ENCODE results near the gene C1QBP. TPM values are rescaled to one million over a fixed set of nuclear protein-coding genes. Genes with fewer than 3 reads are reported as not detected.

Gene C1QBP
- total and polyA plus RNA-seq, 2 of the 4 experiments (the other 2 are of a cell fraction), result 172 to 173 TPM

DNA sequence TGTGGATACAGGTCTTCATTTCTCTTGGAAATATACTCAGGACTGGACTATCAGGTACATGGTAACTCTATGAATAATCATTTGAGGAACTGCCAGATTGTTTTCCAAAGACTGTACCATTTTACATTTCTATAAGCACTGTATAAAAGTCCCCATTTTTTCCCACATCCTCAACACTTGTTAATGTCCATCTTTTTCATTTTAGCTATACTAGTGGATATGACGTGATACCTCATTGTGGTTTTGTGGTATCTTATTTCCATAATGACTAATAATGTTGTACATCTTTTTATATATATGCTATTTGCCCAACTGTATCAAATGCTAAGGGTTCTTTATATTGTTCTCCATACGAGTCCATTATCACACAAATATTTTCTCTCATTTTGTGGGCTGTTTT is 42.3 kb downstream of the C1QBP start:
- no peak overlapping the region for H2BK120ac ChIP-seq (ENCODE audit: low read depth, low read length)
- no peak overlapping the region for H3K27ac ChIP-seq (ENCODE audit: insufficient read depth, low read length)
- DNase-seq (no peak), ATAC-seq (ENCODE audit: low read depth) (no peak)
- H3K4me3 ChIP-seq (ENCODE audit: insufficient read depth, low read depth, low read length), result no peak overlapping the region
- no peaks in the 10 kb centered on the region for H3K9me1 ChIP-seq (ENCODE audit: insufficient read depth, low read length)
- in situ Hi-C loops (cut with MboI; ENCODE audit: low sequenced_read_pairs), result no loop called here
- BruUV-seq (replicated peaks), result no TSS peak
- ChIA-PET CTCF (no interaction called here), POLR2A (ENCODE audit: unreplicated experiment) (no interaction called here)
- H2AK9ac ChIP-seq (replicated peaks; ENCODE audit: low read depth, low read length, poor library complexity), result no peak overlapping the region
- H3K4me1 ChIP-seq (ENCODE audit: control insufficient read depth, insufficient read depth, low read length), result no peaks in the 10 kb centered on the region
- H3K4me2 ChIP-seq (ENCODE audit: low read depth, low read length), result no peak overlapping the region
- H2BK15ac ChIP-seq (ENCODE audit: low read depth, low read length), result no peak overlapping the region
- H3K14ac ChIP-seq (replicated peaks; ENCODE audit: low read depth, low read length), result no peak overlapping the region
- WGBS, 2 experiments (ENCODE audit: extremely low coverage in 2 of 2, insufficient read length in 1 of 2), result no CpG with 5 or more reads among the region's 2 CpGs
- H3K9me3 ChIP-seq (ENCODE audit: control insufficient read depth, insufficient read depth, low read length), result no peaks in the 10 kb centered on the region
- peaks cover 40% of the 10 kb centered on the region for H3K36me3 ChIP-seq (ENCODE audit: control insufficient read depth, insufficient read depth, low read length)
- no peak overlapping the region for H3K4ac ChIP-seq (ENCODE audit: low read depth, low read length)
- no peaks in the 10 kb centered on the region for H3K27me3 ChIP-seq (ENCODE audit: control insufficient read depth, insufficient read depth, low read length)
- no peak overlapping the region for H4K5ac ChIP-seq (ENCODE audit: low read depth, low read length)
- dilution Hi-C loops (cut with HindIII; ENCODE audit: low sequenced_read_pairs, unreplicated experiment), result no loop called here
- H3K9ac ChIP-seq (ENCODE audit: low read depth, low read length), result no peak overlapping the region
- no peak overlapping the region for H3K56ac ChIP-seq (ENCODE audit: extremely low read depth, insufficient read depth, low read length)
- no peak overlapping the region for H4K91ac ChIP-seq (ENCODE audit: insufficient read depth, low read depth, low read length)
- no peaks in the 10 kb centered on the region for H4K20me1 ChIP-seq (ENCODE audit: insufficient read depth, low read length)
- no peak overlapping the region for H2BK5ac ChIP-seq (ENCODE audit: low read depth, low read length, poor library complexity, severe bottlenecking)
- no peak overlapping the region for H2AK5ac ChIP-seq (ENCODE audit: low read depth, low read length)
- H2BK20ac ChIP-seq (ENCODE audit: low read depth, low read length), result no peak overlapping the region
- intact Hi-C loops (cut with micrococcal nuclease), result no loop called here
- no peak overlapping the region for H2AFZ ChIP-seq (replicated peaks; ENCODE audit: low read length, poor library complexity)
- TF ChIP-seq CEBPB (IDR thresholded peaks at IDR 0.05; ENCODE audit: low read depth, low read length) (no peak), FOS (IDR thresholded peaks at IDR 0.05; ENCODE audit: low read depth, low read length) (no peak), RAD21 (IDR thresholded peaks at IDR 0.05; ENCODE audit: low read length) (no peak), SMC3 (IDR thresholded peaks at IDR 0.05; ENCODE audit: low read depth, low read length) (no peak)
- TF ChIP-seq, protein P1, sequence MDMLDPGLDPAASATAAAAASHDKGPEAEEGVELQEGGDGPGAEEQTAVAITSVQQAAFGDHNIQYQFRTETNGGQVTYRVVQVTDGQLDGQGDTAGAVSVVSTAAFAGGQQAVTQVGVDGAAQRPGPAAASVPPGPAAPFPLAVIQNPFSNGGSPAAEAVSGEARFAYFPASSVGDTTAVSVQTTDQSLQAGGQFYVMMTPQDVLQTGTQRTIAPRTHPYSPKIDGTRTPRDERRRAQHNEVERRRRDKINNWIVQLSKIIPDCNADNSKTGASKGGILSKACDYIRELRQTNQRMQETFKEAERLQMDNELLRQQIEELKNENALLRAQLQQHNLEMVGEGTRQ (IDR thresholded peaks at IDR 0.05; ENCODE audit: low read depth, low read length), result no peak
- no peaks in the 10 kb centered on the region; a peak in 1 of 4 replicates for H3K79me1 ChIP-seq (ENCODE audit: low read depth in 1 of 2, low read length in 2 of 2)
- no peak overlapping the region for H3K18ac ChIP-seq (ENCODE audit: low read depth, low read length)
- no peak overlapping the region for H3K23ac ChIP-seq (ENCODE audit: low read depth, low read length)
- H4K8ac ChIP-seq (ENCODE audit: low read depth in 2 of 2, low read length in 2 of 2), result no peak overlapping the region
